A549 (cell line): Measurements from ENCODE around the gene JMJD6. TPM values are rescaled to one million over a fixed set of nuclear protein-coding genes. Genes with fewer than 3 reads are reported as not detected.

Experiments
- ATAC-seq, 2 experiments: fragments of 200-7000 bp in 1 of 2; fragments of >200 bp in 1 of 2; cut with Nextera tagmentation in 1 of 2; cut with Tn5 transposase in 1 of 2; 3 replicates each; pipeline versions ENCODE4 v1.8.0 to v1.9.1; 2018 to 2020; ENCODE audit warnings: mild to moderate bottlenecking in 1 of 2, moderate library complexity in 1 of 2
- CTCF ChIA-PET: fragments of 300-600 bp; sonication (Branson Sonifier 250); formaldehyde crosslinking; extraction: SDS; loops from one replicate; lab custom pipeline; 2021; ENCODE audit warnings: antibody characterized with exemption, inconsistent platforms; lab: Yijun Ruan, JAX
- POLR2A ChIA-PET: fragments of 350-600 bp; formaldehyde crosslinking; extraction: SDS; loops from one replicate; lab custom pipeline; 2021; ENCODE audit warnings: antibody characterized with exemption, inconsistent platforms; lab: Yijun Ruan, JAX
- DNase-seq, 2 experiments: peaks; one replicate each; pipeline versions ENCODE4 v3.0.0 to v3.0.0-alpha.2; 2011 to 2016; ENCODE audit warnings: low read depth in 1 of 2, low spot score in 1 of 2
- FAIRE-seq: peaks from 2 replicates; lab custom pipeline; 2011; peaks lifted over from hg19 to GRCh38; lab: Jason Lieb, UNC
- H3K27ac ChIP-seq, 2 experiments: fragments of >200 bp; sonication (Bioruptor Twin); formaldehyde crosslinking; 3 replicates each; pipeline ENCODE4 v1.5.1; 2016 to 2017
- H3K4me1 ChIP-seq: fragments of >200 bp; sonication (Bioruptor Twin); formaldehyde crosslinking; 3 replicates; pipeline ENCODE4 v1.6.1; 2016
- H3K4me2 ChIP-seq: fragments of >200 bp; sonication (Bioruptor Twin); formaldehyde crosslinking; 3 replicates; pipeline ENCODE4 v1.6.1; 2016
- H3K4me3 ChIP-seq: fragments of >200 bp; sonication (Bioruptor Twin); formaldehyde crosslinking; 3 replicates; pipeline ENCODE4 v1.5.1; 2016
- H3K9me3 ChIP-seq: fragments of >200 bp; sonication (Bioruptor Twin); formaldehyde crosslinking; 3 replicates; pipeline ENCODE4 v1.6.1; 2016
- CBX8 ChIP-seq: fragments of 200-600 bp; sonication (generic); IDR thresholded peaks from 2 replicates; pipeline ENCODE4 v1.6.1; 2016
- CHD4 ChIP-seq: fragments of 200-600 bp; sonication (generic); IDR thresholded peaks from 2 replicates; pipeline ENCODE4 v1.6.1; 2016; ENCODE audit warnings: antibody characterized with exemption, mild to moderate bottlenecking, borderline replicate concordance
- EHF ChIP-seq: fragments of 250-450 bp; sonication (Bioruptor Pico); IDR thresholded peaks from 2 replicates; pipeline ENCODE4 v1.5.0; 2020; ENCODE audit warnings: mild to moderate bottlenecking
- EHMT2 ChIP-seq: fragments of 200-600 bp; sonication (generic); IDR thresholded peaks from 2 replicates; pipeline ENCODE4 v1.6.1; 2016; ENCODE audit warnings: antibody characterized with exemption, low read depth, mild to moderate bottlenecking, moderate library complexity
- EP300 ChIP-seq, 2 experiments: fragments of >200 bp; sonication (Bioruptor Twin); formaldehyde crosslinking; IDR thresholded peaks; 2 replicates in 1 of 2; 3 replicates in 1 of 2; pipeline ENCODE4 v1.6.1; 2016 to 2017
- ESRRA ChIP-seq: fragments of 150-350 bp; IDR thresholded peaks from 2 replicates; pipeline ENCODE4 v1.6.1; 2014; ENCODE audit warnings: mild to moderate bottlenecking, low read length, borderline replicate concordance
- FOSB ChIP-seq: fragments of 250-450 bp; sonication (Bioruptor Pico); IDR thresholded peaks from 2 replicates; pipeline ENCODE4 v1.5.0; 2020; ENCODE audit warnings: mild to moderate bottlenecking, moderate library complexity
- FOSL2 ChIP-seq, 2 experiments: fragments of 450-650 bp in 1 of 2; fragments of >200 bp in 1 of 2; sonication (Bioruptor Twin) in 1 of 2; formaldehyde crosslinking; IDR thresholded peaks; 2 replicates each; pipeline versions ENCODE4 v1.5.0 to v1.6.1; 2016 to 2020; ENCODE audit warnings: mild to moderate bottlenecking in 1 of 2, moderate library complexity in 1 of 2
- FOXS1 ChIP-seq: fragments of 250-450 bp; sonication (Bioruptor Pico); IDR thresholded peaks from 2 replicates; pipeline ENCODE4 v1.5.0; 2020; ENCODE audit warnings: mild to moderate bottlenecking, moderate library complexity
- GATA3 ChIP-seq: IDR thresholded peaks from 2 replicates; pipeline ENCODE4 v1.6.1; 2012; ENCODE audit warnings: borderline replicate concordance
- HDAC2 ChIP-seq: fragments of 200-600 bp; sonication (generic); IDR thresholded peaks from 2 replicates; pipeline ENCODE4 v1.6.1; 2016
- HEYL ChIP-seq: fragments of 250-450 bp; sonication (Bioruptor Pico); IDR thresholded peaks from 2 replicates; pipeline ENCODE4 v1.8.0; 2021; ENCODE audit warnings: mild to moderate bottlenecking, moderate library complexity
- HMGXB4 ChIP-seq: fragments of 250-450 bp; sonication (Bioruptor Pico); IDR thresholded peaks from 2 replicates; pipeline ENCODE4 v1.5.0; 2021; ENCODE audit warnings: mild to moderate bottlenecking, moderate library complexity, borderline replicate concordance
- HOXB13 ChIP-seq: fragments of 250-450 bp; sonication (Bioruptor Pico); IDR thresholded peaks from 2 replicates; pipeline ENCODE4 v1.5.0; 2020; ENCODE audit warnings: low read depth, mild to moderate bottlenecking, moderate library complexity
- MAZ ChIP-seq: fragments of 150-350 bp; IDR thresholded peaks from 2 replicates; pipeline ENCODE4 v1.6.1; 2014; ENCODE audit warnings: antibody characterized with exemption, low read depth, low read length, borderline replicate concordance
- NFE2L2 ChIP-seq: fragments of 150-350 bp; conservative IDR thresholded peaks from 2 replicates; pipeline ENCODE4 v1.6.1; 2014; ENCODE audit warnings: low read length
- PHF8 ChIP-seq: fragments of 200-600 bp; sonication (generic); IDR thresholded peaks from 2 replicates; pipeline ENCODE4 v1.6.1; 2016; ENCODE audit warnings: low read depth, mild to moderate bottlenecking, antibody characterized with exemption, moderate library complexity, borderline replicate concordance
- POLR2A ChIP-seq: IDR thresholded peaks from 2 replicates; pipeline ENCODE4 v1.6.1; 2012; ENCODE audit warnings: mild to moderate bottlenecking, low read length
- POLR2AphosphoS2 ChIP-seq: conservative IDR thresholded peaks from 2 replicates; pipeline ENCODE4 v1.6.1; 2012; ENCODE audit warnings: low read length, improper control_type of control experiment, inconsistent platforms
- RAD21 ChIP-seq, 2 experiments: fragments of >200 bp in 1 of 2; sonication (Bioruptor Twin) in 1 of 2; formaldehyde crosslinking in 1 of 2; IDR thresholded peaks in 1 of 2; conservative IDR thresholded peaks in 1 of 2; 2 replicates in 1 of 2; 3 replicates in 1 of 2; pipeline ENCODE4 v1.6.1; 2012 to 2018; ENCODE audit warnings: inconsistent platforms in 1 of 2
- RFX5 ChIP-seq: fragments of 450-650 bp; IDR thresholded peaks from 2 replicates; pipeline ENCODE4 v1.7.1; 2014; ENCODE audit warnings: antibody characterized with exemption, mild to moderate bottlenecking, moderate library complexity
- RNF2 ChIP-seq: fragments of 200-600 bp; sonication (generic); IDR thresholded peaks from 2 replicates; pipeline ENCODE4 v1.6.1; 2016; ENCODE audit warnings: low read depth, mild to moderate bottlenecking, antibody characterized with exemption, moderate library complexity, borderline replicate concordance
- SMC3 ChIP-seq: fragments of >200 bp; sonication (Bioruptor Twin); formaldehyde crosslinking; IDR thresholded peaks from 3 replicates; pipeline ENCODE4 v1.6.1; 2018; ENCODE audit warnings: inconsistent platforms
- SREBF2 ChIP-seq: fragments of 450-650 bp; IDR thresholded peaks from 2 replicates; pipeline ENCODE4 v1.6.1; 2014; ENCODE audit warnings: mild to moderate bottlenecking, moderate library complexity
- TFCP2L1 ChIP-seq: fragments of 250-450 bp; sonication (Bioruptor Pico); IDR thresholded peaks from 2 replicates; pipeline ENCODE4 v1.5.0; 2021; ENCODE audit warnings: mild to moderate bottlenecking
- ZC3H11A ChIP-seq: fragments of 450-650 bp; IDR thresholded peaks from 2 replicates; pipeline ENCODE4 v1.6.1; 2014; ENCODE audit warnings: antibody characterized with exemption, mild to moderate bottlenecking
- ZFP36 ChIP-seq: fragments of 450-650 bp; IDR thresholded peaks from 2 replicates; pipeline ENCODE4 v1.6.1; 2014; ENCODE audit warnings: borderline replicate concordance; ENCODE audit not compliant: partially characterized antibody
- WGBS: methylation state at CpG from one replicate; pipeline ENCODE4 v1.1.6; 2017; ENCODE audit errors: missing lambda C conversion rate; 5-methylcytosine and 5-hydroxymethylcytosine counted together
- polyA plus RNA-seq, 4 experiments: library from polyadenylated mRNA; depleted of rRNA in 3 of 4; stranded (reverse); fragments of >200 nt; fragmentation: RNase III in 1 of 4; extraction: RNeasy Plus Mini Kit Qiagen cat#74134 plus additional on column Dnase treatment in 1 of 4; gene quantifications; 2 replicates in 3 of 4; 3 replicates in 1 of 4; pipeline ENCODE4 v1.2.3, GENCODE V29; 2011 to 2017
- TF ChIP-seq, protein P1 (sequence below): fragments of 450-650 bp; IDR thresholded peaks from 2 replicates; pipeline ENCODE4 v1.6.1; 2014; ENCODE audit warnings: antibody characterized with exemption
- TF ChIP-seq, protein P2 (sequence below): IDR thresholded peaks from 2 replicates; pipeline ENCODE4 v1.6.1; 2012

JMJD6 gene
- polyA plus RNA-seq, 2 of the 4 experiments (the other 2 are of a cell fraction) = 17.5 to 53.3 TPM

DNA sequence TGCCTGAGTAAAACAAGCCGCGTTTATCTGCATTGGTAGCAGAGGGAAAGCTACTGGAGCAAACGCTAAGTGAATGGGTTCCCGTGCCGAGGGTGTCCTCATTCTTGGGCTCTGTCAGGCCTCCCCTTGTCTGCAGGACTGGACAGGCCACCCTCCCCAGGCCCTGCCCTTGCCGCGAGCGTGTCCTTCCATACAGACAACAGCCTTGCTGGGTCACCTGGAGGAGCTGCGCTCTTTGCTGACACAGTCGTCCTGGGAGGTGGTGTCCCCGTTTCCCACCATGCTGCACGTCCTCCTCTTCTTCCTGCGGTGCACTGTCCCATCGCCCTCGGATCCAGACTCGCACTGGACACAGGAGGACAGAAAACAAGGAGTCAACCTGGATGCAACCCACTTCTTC is 7.9 kb downstream of the JMJD6 start:
- POLR2A ChIA-PET = no interaction called here
- no peaks in the 10 kb centered on the region for H3K9me3 ChIP-seq
- WGBS = 95% methylated on average over 16 of the region's 16 CpGs
- DNase-seq = no peak
- ATAC-seq = no peak
- H3K27ac ChIP-seq = no peak overlapping the region
- no peaks in the 10 kb centered on the region for H3K4me1 ChIP-seq
- H3K4me3 ChIP-seq = no peak overlapping the region
- FAIRE-seq = no peak
- TF ChIP-seq POLR2AphosphoS2 (no peak), MAZ (no peak), NFE2L2 (no peak), ESRRA (no peak), RFX5 (no peak), SMC3 (no peak), FOSB (CRISPR knock-in tag) (no peak), HMGXB4 (CRISPR knock-in tag) (no peak), CHD4 (no peak), HEYL (CRISPR knock-in tag) (no peak), ZFP36 (no peak), EP300 (IDR thresholded peaks at IDR 0.05) (no peak), GATA3 (no peak), RNF2 (no peak), EHF (CRISPR knock-in tag) (no peak), POLR2A (no peak), FOXS1 (CRISPR knock-in tag) (no peak), ZC3H11A (no peak)
- TF ChIP-seq, protein P1, sequence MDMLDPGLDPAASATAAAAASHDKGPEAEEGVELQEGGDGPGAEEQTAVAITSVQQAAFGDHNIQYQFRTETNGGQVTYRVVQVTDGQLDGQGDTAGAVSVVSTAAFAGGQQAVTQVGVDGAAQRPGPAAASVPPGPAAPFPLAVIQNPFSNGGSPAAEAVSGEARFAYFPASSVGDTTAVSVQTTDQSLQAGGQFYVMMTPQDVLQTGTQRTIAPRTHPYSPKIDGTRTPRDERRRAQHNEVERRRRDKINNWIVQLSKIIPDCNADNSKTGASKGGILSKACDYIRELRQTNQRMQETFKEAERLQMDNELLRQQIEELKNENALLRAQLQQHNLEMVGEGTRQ = no peak
- no peak overlapping the region for H3K4me2 ChIP-seq
- CTCF ChIA-PET = interaction anchor here (0.6 to 26.0 kb wide), 12 partner anchors 7 to 348 kb away, joined by 3 to 456 read pairs (median 4); partner anchors contain the start of genes JMJD6, METTL23 and ST6GALNAC2

- no peaks in the 10 kb centered on the region for H3K9me3 ChIP-seq
- no peak overlapping the region for H3K4me3 ChIP-seq
- CTCF ChIA-PET = interaction anchor here (0.9 to 26.0 kb wide), 14 partner anchors 9 to 225 kb away, joined by 3 to 456 read pairs (median 8); partner anchors contain the start of genes JMJD6 and METTL23
- H3K4me1 ChIP-seq = peaks cover under 1% of the 10 kb centered on the region; the same call in 2 of the 3 replicates
- 88% methylated on average over 6 of the region's 6 CpGs for WGBS
- no peak for FAIRE-seq
- no peak for DNase-seq
- no peak for TF ChIP-seq HDAC2
- TF ChIP-seq HEYL (CRISPR knock-in tag) = no peak
- no peak for TF ChIP-seq SMC3
- no peak for TF ChIP-seq FOSL2 (IDR thresholded peaks at IDR 0.05)
- no peak for TF ChIP-seq FOSL2 (CRISPR knock-in tag; IDR thresholded peaks at IDR 0.05)
- TF ChIP-seq, protein P2, sequence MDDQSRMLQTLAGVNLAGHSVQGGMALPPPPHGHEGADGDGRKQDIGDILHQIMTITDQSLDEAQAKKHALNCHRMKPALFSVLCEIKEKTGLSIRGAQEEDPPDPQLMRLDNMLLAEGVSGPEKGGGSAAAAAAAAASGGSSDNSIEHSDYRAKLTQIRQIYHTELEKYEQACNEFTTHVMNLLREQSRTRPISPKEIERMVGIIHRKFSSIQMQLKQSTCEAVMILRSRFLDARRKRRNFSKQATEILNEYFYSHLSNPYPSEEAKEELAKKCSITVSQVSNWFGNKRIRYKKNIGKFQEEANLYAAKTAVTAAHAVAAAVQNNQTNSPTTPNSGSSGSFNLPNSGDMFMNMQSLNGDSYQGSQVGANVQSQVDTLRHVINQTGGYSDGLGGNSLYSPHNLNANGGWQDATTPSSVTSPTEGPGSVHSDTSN = no peak
- TF ChIP-seq RAD21 (conservative IDR thresholded peaks at IDR 0.05 in 1 of 2, IDR thresholded peaks at IDR 0.05 in 1 of 2) = no peak
- TF ChIP-seq CBX8 = no peak
- TF ChIP-seq, protein P1 = no peak
- no peak for TF ChIP-seq TFCP2L1 (CRISPR knock-in tag)
- TF ChIP-seq EHMT2 = no peak
- TF ChIP-seq SREBF2 = no peak
- no peak for TF ChIP-seq HOXB13
- TF ChIP-seq ZFP36 = no peak
- no peak for TF ChIP-seq PHF8
- TF ChIP-seq ZC3H11A = no peak
- TF ChIP-seq, all 56 proteins: peak for 0
- H3K4me2 ChIP-seq = no peak overlapping the region
- POLR2A ChIA-PET = interaction anchor here (1.8 kb wide), 1 partner anchor 10 kb away, joined by 5 read pairs; the partner anchor contains the start of genes JMJD6 and METTL23
- H3K27ac ChIP-seq = no peak overlapping the region
- no peak for ATAC-seq
Measured at GRCh38 chr17:76716839-76717215, 9.6 kb downstream of the JMJD6 start.
